Measurements from ENCODE around the gene TSKU.

TSKU gene

GRCh38 chr11:76791002-76791770 is 8.0 kb downstream of the TSKU start:
- DNase-seq: peak; percentile 40

- DNase-seq: peak; percentile 50
These were observed 8.7 kb downstream of the TSKU start for GRCh38 chr11:76791861-76792260.

GRCh38 chr11:76792505-76793264 is 9.5 kb downstream of the TSKU start:
- no peak for DNase-seq

- no peak for DNase-seq
These were observed 10.5 kb downstream of the TSKU start for GRCh38 chr11:76793391-76794291.

- no peak for DNase-seq
These were observed 11.5 kb downstream of the TSKU start for GRCh38 chr11:76794371-76795289.

- no peak for DNase-seq
These were observed 12.3 kb downstream of the TSKU start for GRCh38 chr11:76795290-76795935.

GRCh38 chr11:76795936-76796441 is 12.8 kb downstream of the TSKU start:
- DNase-seq: no peak

- no peak for DNase-seq
These were observed 13.5 kb downstream of the TSKU start for GRCh38 chr11:76796511-76797198.

GRCh38 chr11:76797341-76798201 is 14.4 kb downstream of the TSKU start:
- DNase-seq: no peak

- no peak for DNase-seq
These were observed 15.0 kb downstream of the TSKU start for GRCh38 chr11:76798202-76798581.

- DNase-seq: no peak
These were observed 15.5 kb downstream of the TSKU start for GRCh38 chr11:76798671-76799065.

GRCh38 chr11:76799066-76799804 is 16.1 kb downstream of the TSKU start:
- peak; percentile 89 for DNase-seq

GRCh38 chr11:76800466-76801200 is 17.5 kb downstream of the TSKU start:
- DNase-seq: peak; percentile 35

- DNase-seq: no peak
These were observed 18.1 kb downstream of the TSKU start for GRCh38 chr11:76801225-76801624.

- DNase-seq: no peak
These were observed 18.6 kb downstream of the TSKU start for GRCh38 chr11:76801736-76802135.

- DNase-seq: no peak
These were observed 19.0 kb downstream of the TSKU start for GRCh38 chr11:76802151-76802550.

GRCh38 chr11:76802621-76803020 is 19.5 kb downstream of the TSKU start:
- DNase-seq: peak; percentile 43

- DNase-seq: peak; percentile 34
These were observed 19.9 kb downstream of the TSKU start for GRCh38 chr11:76803023-76803422.

Measured in activated CD8-positive, alpha-beta memory T cell treated with anti-CD3 and anti-CD28 coated beads, Interleukin-2, amount 50 U/mL, for 48 hours (primary cell).